CD14-positive monocyte (primary cell): ENCODE measurements around the gene TBX19. TPM values are rescaled to one million over a fixed set of nuclear protein-coding genes. Genes with fewer than 3 reads are reported as not detected.

ENCODE experiments used
- DNase-seq, 3 donors: peaks; one replicate each; pipeline ENCODE4 v3.0.0-alpha.2; 2011 to 2022
- H2AFZ ChIP-seq: 2 replicates; pipeline ENCODE4 v1.6.0; 2012; ENCODE audit warnings: mild to moderate bottlenecking, low read depth, low read length, inconsistent platforms; ENCODE audit not compliant: insufficient read depth, poor library complexity, severe bottlenecking
- H3K27ac ChIP-seq, 2 donors: 1 replicate in 1 of 2; 2 replicates in 1 of 2; pipeline ENCODE4 v1.5.1; 2012 to 2013; ENCODE audit warnings: low read length in 2 of 2, control low read depth in 1 of 2, inconsistent platforms in 1 of 2, low read depth in 1 of 2, mild to moderate bottlenecking in 1 of 2
- H3K27me3 ChIP-seq, 2 donors: one replicate each; pipeline versions ENCODE4 v1.6.0 to v1.6.1; 2011 to 2013; ENCODE audit warnings: low read length in 2 of 2; ENCODE audit not compliant: control insufficient read depth in 2 of 2, insufficient read depth in 2 of 2
- H3K36me3 ChIP-seq, 2 donors: replicated peaks in 1 of 2; 1 replicate in 1 of 2; 2 replicates in 1 of 2; pipeline versions ENCODE4 v1.5.1 to v1.6.1; 2012 to 2013; ENCODE audit warnings: low read length in 2 of 2, control low read depth in 1 of 2, inconsistent platforms in 1 of 2, mild to moderate bottlenecking in 1 of 2; ENCODE audit not compliant: insufficient read depth in 2 of 2, control insufficient read depth in 1 of 2
- H3K4me1 ChIP-seq, 2 donors: 1 replicate in 1 of 2; 2 replicates in 1 of 2; pipeline versions ENCODE4 v1.5.1 to v1.6.1; 2012 to 2013; ENCODE audit warnings: low read length in 2 of 2, control low read depth in 1 of 2, inconsistent platforms in 1 of 2, mild to moderate bottlenecking in 1 of 2, moderate library complexity in 1 of 2; ENCODE audit not compliant: insufficient read depth in 2 of 2, control insufficient read depth in 1 of 2
- H3K4me2 ChIP-seq: replicated peaks from 2 replicates; pipeline ENCODE3; 2012; ENCODE audit warnings: low read length, moderate library complexity, mild to moderate bottlenecking; ENCODE audit not compliant: poor library complexity, severe bottlenecking; ENCODE audit errors: extremely low read depth
- H3K4me3 ChIP-seq, 3 experiments: fragments of 200-600 bp in 1 of 3; sonication (generic) in 1 of 3; replicated peaks in 1 of 3; 1 replicate in 2 of 3; 2 replicates in 1 of 3; pipeline ENCODE4 v1.5.1; 2011 to 2013; ENCODE audit warnings: low read length in 3 of 3, mild to moderate bottlenecking in 3 of 3, control low read depth in 2 of 3, low read depth in 2 of 3, inconsistent platforms in 1 of 3, moderate library complexity in 1 of 3
- H3K79me2 ChIP-seq: 2 replicates; pipeline ENCODE4 v1.6.0; 2012; ENCODE audit warnings: mild to moderate bottlenecking, control low read depth, inconsistent platforms, low read length, moderate library complexity; ENCODE audit not compliant: insufficient read depth
- H3K9ac ChIP-seq: 2 replicates; pipeline ENCODE4 v1.6.0; 2017; ENCODE audit warnings: low read length, mild to moderate bottlenecking; ENCODE audit not compliant: insufficient read depth, poor library complexity, severe bottlenecking
- H3K9me3 ChIP-seq, 2 donors: replicated peaks in 1 of 2; 1 replicate in 1 of 2; 2 replicates in 1 of 2; pipeline versions ENCODE4 v1.5.1 to v1.6.1; 2012 to 2013; ENCODE audit warnings: low read length in 2 of 2, control low read depth in 1 of 2; ENCODE audit not compliant: control insufficient read depth in 1 of 2, insufficient read depth in 1 of 2
- H4K20me1 ChIP-seq: 2 replicates; pipeline ENCODE4 v1.6.0; 2012; ENCODE audit warnings: mild to moderate bottlenecking, low read length, control low read depth, moderate library complexity; ENCODE audit not compliant: insufficient read depth
- H3K27ac Mint-ChIP-seq, 7 donors: one replicate each; pipeline ENCODE4 v1.8.0; 2020; ENCODE audit warnings: mild to moderate bottlenecking in 7 of 7, mixed read lengths in 7 of 7, moderate library complexity in 6 of 7, inconsistent platforms in 2 of 7
- H3K27me3 Mint-ChIP-seq, 3 donors: one replicate each; pipeline ENCODE4 v1.8.0; 2021 to 2022; ENCODE audit warnings: low read depth in 3 of 3, mild to moderate bottlenecking in 3 of 3, mixed read lengths in 3 of 3, moderate library complexity in 3 of 3, inconsistent platforms in 1 of 3
- H3K36me3 Mint-ChIP-seq, 2 donors: one replicate each; pipeline ENCODE4 v1.8.0; 2020; ENCODE audit warnings: mixed read lengths in 2 of 2, inconsistent platforms in 1 of 2, mild to moderate bottlenecking in 1 of 2
- H3K4me1 Mint-ChIP-seq: one replicate; pipeline ENCODE4 v1.8.0; 2020; ENCODE audit warnings: mild to moderate bottlenecking, mixed read lengths
- H3K4me3 Mint-ChIP-seq, 2 donors: one replicate each; pipeline ENCODE4 v1.8.0; 2020; ENCODE audit warnings: mild to moderate bottlenecking in 2 of 2, mixed read lengths in 2 of 2, moderate library complexity in 1 of 2
- H3K9me3 Mint-ChIP-seq, 7 donors: one replicate each; pipeline ENCODE4 v1.8.0; 2020 to 2022; ENCODE audit warnings: mixed read lengths in 7 of 7, mild to moderate bottlenecking in 6 of 7, moderate library complexity in 6 of 7, inconsistent platforms in 2 of 7
- CTCF ChIP-seq: fragments of 200-600 bp; IDR thresholded peaks from one replicate; pipeline ENCODE4 v1.8.0; 2022; ENCODE audit warnings: antibody characterized with exemption, mild to moderate bottlenecking
- WGBS: methylation state at CpG from one replicate; pipeline ENCODE4 v1.1.5; 2013; ENCODE audit warnings: missing lambda C conversion rate; ENCODE audit not compliant: insufficient coverage; 5-methylcytosine and 5-hydroxymethylcytosine counted together
- intact Hi-C, 2 donors: fragments of 100-400 bp; cut with micrococcal nuclease; formaldehyde crosslinking; loops; one replicate each; pipeline versions ENCODE4 v1.15.0 to v1.15.1; 2023
- polyA plus RNA-seq, 3 donors: library from polyadenylated mRNA; depleted of rRNA in 1 of 3; unstranded in 2 of 3; stranded (reverse) in 1 of 3; fragments of 300-500 nt in 2 of 3; fragments of >200 nt in 1 of 3; fragmentation: Illumina TruSeq in 2 of 3; gene quantifications; 1 replicate in 2 of 3; 2 replicates in 1 of 3; pipeline ENCODE4 v1.2.3, GENCODE V29; 2012 to 2021

Gene TBX19
- polyA plus RNA-seq, 3 donors = 0.65 to 7.6 (median 1.6) TPM

- Histone ChIP-seq H3K9ac (no peak overlapping the region), H3K27me3 (no peaks in the 10 kb centered on the region), H4K20me1 (no peaks in the 10 kb centered on the region), H3K4me3 (no peak overlapping the region), H3K27ac (no peak overlapping the region), H3K79me2 (no peaks in the 10 kb centered on the region), H3K4me2 (no peak overlapping the region), H3K36me3 (no peaks in the 10 kb centered on the region), H3K9me3 (peaks cover 0 to 8% of the 10 kb centered on the region in 2 donors), H2AFZ (no peak overlapping the region), H3K4me1 (no peaks in the 10 kb centered on the region)
- intact Hi-C loops = no loop called here
- H3K9me3 Mint-ChIP-seq = peaks cover 0 to 24% (median 11%) of the 10 kb centered on the region in 7 donors
- no peak overlapping the region for H3K4me3 Mint-ChIP-seq
- TF ChIP-seq CTCF = no peak
- peaks cover 0 to 2% (median 0%) of the 10 kb centered on the region in 3 donors for H3K27me3 Mint-ChIP-seq
- H3K27ac Mint-ChIP-seq = no peak overlapping the region
- H3K36me3 Mint-ChIP-seq = peaks cover 6 to 8% of the 10 kb centered on the region in 2 donors
- DNase-seq = no peak
- WGBS = no CpG with 5 or more reads among the region's 1 CpG
- peaks cover 3% of the 10 kb centered on the region for H3K4me1 Mint-ChIP-seq
These were observed 7.1 kb upstream of the TBX19 start for GRCh38 chr1:168273575-168273974.

DNA sequence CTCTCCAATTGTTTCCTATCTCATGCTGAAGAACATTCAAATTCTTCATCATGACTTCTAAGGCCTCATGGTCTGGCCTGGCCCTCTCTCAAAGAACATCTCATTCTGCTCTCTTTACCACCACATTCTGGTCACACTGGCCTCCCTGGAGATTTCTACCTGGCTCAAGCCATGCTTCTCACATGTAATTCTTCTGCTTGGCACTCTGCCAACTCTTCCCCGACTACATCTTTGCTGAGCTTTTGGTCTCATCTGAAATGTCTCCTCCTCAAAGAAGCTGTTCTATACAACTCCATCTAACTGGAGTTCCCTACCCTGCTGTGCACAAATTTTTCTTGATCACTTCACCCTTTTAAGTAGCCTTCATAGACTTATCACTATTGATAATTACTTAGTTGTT is 1.4 kb upstream of the TBX19 start:
- Mint-ChIP-seq H3K4me3 (no peak overlapping the region), H3K4me1 (peaks cover 2% of the 10 kb centered on the region), H3K9me3 (peaks cover 0 to 12% (median 4%) of the 10 kb centered on the region in 7 donors), H3K27me3 (peaks cover 0 to 2% (median 0%) of the 10 kb centered on the region in 3 donors), H3K27ac (no peak overlapping the region), H3K36me3 (peaks cover 0 to 15% of the 10 kb centered on the region in 2 donors)
- Histone ChIP-seq H3K4me3 (no peak overlapping the region), H3K4me2 (no peak overlapping the region), H3K9me3 (no peaks in the 10 kb centered on the region), H3K27ac (no peak overlapping the region), H2AFZ (no peak overlapping the region), H3K79me2 (no peaks in the 10 kb centered on the region), H3K9ac (no peak overlapping the region), H4K20me1 (no peaks in the 10 kb centered on the region), H3K4me1 (no peaks in the 10 kb centered on the region), H3K36me3 (no peaks in the 10 kb centered on the region), H3K27me3 (no peaks in the 10 kb centered on the region)
- no peak for TF ChIP-seq CTCF
- intact Hi-C loops = no loop called here
- DNase-seq = no peak
- 83% methylated on average over 1 of the region's 1 CpG for whole genome bisulfite sequencing
